Panc1 (cell line): ENCODE measurements around the gene HOXB3.
A peak's percentile ranks its signal among the peaks of the same experiment; 100 is the strongest.

Source experiments
- CTCF ChIP-seq: fragments of 450-650 bp; IDR thresholded peaks from 2 replicates; pipeline ENCODE4 v1.5.1; 2017; ENCODE audit warnings: mild to moderate bottlenecking
- POLR2AphosphoS5 ChIP-seq: IDR thresholded peaks from 2 replicates; pipeline ENCODE4 v1.6.1; 2012; ENCODE audit warnings: mild to moderate bottlenecking, low read depth, low read length, moderate library complexity
- SIN3A ChIP-seq: IDR thresholded peaks from 2 replicates; pipeline ENCODE4 v1.6.1; 2012; ENCODE audit warnings: low read depth, mild to moderate bottlenecking, low read length, moderate library complexity, borderline replicate concordance; ENCODE audit not compliant: insufficient read depth
- TCF7L2 ChIP-seq: IDR thresholded peaks from 2 replicates; pipeline ENCODE4 v1.6.1; 2011; ENCODE audit warnings: mild to moderate bottlenecking, low read depth, low read length, inconsistent platforms
- TF ChIP-seq, protein P1 (sequence below), 2 experiments: IDR thresholded peaks; 2 replicates each; pipeline ENCODE4 v1.6.1; 2011 to 2012; ENCODE audit warnings: low read depth in 2 of 2, control low read depth in 1 of 2, low read length in 1 of 2, mild to moderate bottlenecking in 1 of 2, moderate library complexity in 1 of 2; ENCODE audit not compliant: insufficient read depth in 1 of 2

GRCh38 chr17:48592057-48592514 is 2.0 kb upstream of the HOXB3 start:
- TF ChIP-seq CTCF (no peak), POLR2AphosphoS5 (peak; percentile 59; the same call in 1 of the 2 replicates), TCF7L2 (no peak), SIN3A (0 out of 2 replicates have a peak, but pooled peaks have one; percentile 45)
- TF ChIP-seq, protein P1, sequence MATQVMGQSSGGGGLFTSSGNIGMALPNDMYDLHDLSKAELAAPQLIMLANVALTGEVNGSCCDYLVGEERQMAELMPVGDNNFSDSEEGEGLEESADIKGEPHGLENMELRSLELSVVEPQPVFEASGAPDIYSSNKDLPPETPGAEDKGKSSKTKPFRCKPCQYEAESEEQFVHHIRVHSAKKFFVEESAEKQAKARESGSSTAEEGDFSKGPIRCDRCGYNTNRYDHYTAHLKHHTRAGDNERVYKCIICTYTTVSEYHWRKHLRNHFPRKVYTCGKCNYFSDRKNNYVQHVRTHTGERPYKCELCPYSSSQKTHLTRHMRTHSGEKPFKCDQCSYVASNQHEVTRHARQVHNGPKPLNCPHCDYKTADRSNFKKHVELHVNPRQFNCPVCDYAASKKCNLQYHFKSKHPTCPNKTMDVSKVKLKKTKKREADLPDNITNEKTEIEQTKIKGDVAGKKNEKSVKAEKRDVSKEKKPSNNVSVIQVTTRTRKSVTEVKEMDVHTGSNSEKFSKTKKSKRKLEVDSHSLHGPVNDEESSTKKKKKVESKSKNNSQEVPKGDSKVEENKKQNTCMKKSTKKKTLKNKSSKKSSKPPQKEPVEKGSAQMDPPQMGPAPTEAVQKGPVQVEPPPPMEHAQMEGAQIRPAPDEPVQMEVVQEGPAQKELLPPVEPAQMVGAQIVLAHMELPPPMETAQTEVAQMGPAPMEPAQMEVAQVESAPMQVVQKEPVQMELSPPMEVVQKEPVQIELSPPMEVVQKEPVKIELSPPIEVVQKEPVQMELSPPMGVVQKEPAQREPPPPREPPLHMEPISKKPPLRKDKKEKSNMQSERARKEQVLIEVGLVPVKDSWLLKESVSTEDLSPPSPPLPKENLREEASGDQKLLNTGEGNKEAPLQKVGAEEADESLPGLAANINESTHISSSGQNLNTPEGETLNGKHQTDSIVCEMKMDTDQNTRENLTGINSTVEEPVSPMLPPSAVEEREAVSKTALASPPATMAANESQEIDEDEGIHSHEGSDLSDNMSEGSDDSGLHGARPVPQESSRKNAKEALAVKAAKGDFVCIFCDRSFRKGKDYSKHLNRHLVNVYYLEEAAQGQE (IDR thresholded peaks at IDR 0.05; ENCODE audit: insufficient read depth in 1 of 2, low read depth in 2 of 2, low read length in 1 of 2), result no peak
